PC-3 (cell line): Measurements from ENCODE around the gene NTM.

Experiments
- EZH2 ChIP-seq: fragments of 300-600 bp; sonication (generic); IDR thresholded peaks from one replicate; pipeline ENCODE4 v1.6.1; 2017; ENCODE audit warnings: antibody characterized with exemption, mild to moderate bottlenecking, low read length; ENCODE audit not compliant: unreplicated experiment
- EZH2phosphoT487 ChIP-seq: fragments of 300-600 bp; sonication (generic); IDR thresholded peaks from 2 replicates; pipeline ENCODE4 v1.6.1; 2018; ENCODE audit warnings: mild to moderate bottlenecking, antibody characterized with exemption, low read length, borderline replicate concordance
- TF ChIP-seq, protein P1 (sequence below): fragments of 300-600 bp; sonication (generic); conservative IDR thresholded peaks from 2 replicates; pipeline ENCODE4 v1.5.1; 2017; ENCODE audit warnings: antibody characterized with exemption, low read depth, mild to moderate bottlenecking, low read length

DNA sequence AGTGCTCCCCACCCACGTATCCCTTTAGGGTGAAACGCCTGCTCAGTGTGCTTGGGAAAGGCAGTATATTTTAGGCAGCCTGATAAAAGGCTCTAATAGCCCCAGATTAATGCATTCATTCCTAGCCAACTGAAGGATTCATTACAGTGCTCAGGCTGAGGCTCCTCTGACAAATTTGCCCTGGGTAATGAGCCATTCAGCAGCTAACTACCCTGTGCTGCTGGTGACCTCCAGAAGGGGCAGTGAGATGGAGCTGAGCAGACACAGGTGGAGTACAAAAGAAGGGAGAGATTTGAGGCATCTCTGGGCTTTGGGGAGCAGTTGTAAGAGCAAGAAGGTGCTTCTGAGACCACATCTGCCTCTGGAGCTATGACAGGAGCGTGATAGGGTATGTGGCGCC is 817.0 kb downstream of the NTM start:
- TF ChIP-seq, protein P1, sequence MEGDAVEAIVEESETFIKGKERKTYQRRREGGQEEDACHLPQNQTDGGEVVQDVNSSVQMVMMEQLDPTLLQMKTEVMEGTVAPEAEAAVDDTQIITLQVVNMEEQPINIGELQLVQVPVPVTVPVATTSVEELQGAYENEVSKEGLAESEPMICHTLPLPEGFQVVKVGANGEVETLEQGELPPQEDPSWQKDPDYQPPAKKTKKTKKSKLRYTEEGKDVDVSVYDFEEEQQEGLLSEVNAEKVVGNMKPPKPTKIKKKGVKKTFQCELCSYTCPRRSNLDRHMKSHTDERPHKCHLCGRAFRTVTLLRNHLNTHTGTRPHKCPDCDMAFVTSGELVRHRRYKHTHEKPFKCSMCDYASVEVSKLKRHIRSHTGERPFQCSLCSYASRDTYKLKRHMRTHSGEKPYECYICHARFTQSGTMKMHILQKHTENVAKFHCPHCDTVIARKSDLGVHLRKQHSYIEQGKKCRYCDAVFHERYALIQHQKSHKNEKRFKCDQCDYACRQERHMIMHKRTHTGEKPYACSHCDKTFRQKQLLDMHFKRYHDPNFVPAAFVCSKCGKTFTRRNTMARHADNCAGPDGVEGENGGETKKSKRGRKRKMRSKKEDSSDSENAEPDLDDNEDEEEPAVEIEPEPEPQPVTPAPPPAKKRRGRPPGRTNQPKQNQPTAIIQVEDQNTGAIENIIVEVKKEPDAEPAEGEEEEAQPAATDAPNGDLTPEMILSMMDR, result no peak
- TF ChIP-seq EZH2 (no peak), EZH2phosphoT487 (no peak)
